SJSA1 (cell line): ENCODE measurements around the gene SETSIP. TPM values are rescaled to one million over a fixed set of nuclear protein-coding genes. Genes with fewer than 3 reads are reported as not detected.
A peak's percentile ranks its signal among the peaks of the same experiment; 100 is the strongest.
"Not testable (repeated sequence)": the region's sequence is repeated elsewhere in the genome, so short reads cannot be mapped to it uniquely, and the experiment has no call there.

Source experiments
- DNase-seq, 2 experiments: peaks; one replicate each; pipeline ENCODE4 v3.0.0-alpha.2; 2015 to 2020; ENCODE audit warnings: low spot score in 2 of 2, low read depth in 1 of 2
- H3K27ac ChIP-seq: fragments of 250-450 bp; sonication (Bioruptor Pico); 2 replicates; pipeline ENCODE4 v1.5.1; 2020; ENCODE audit warnings: mild to moderate bottlenecking, moderate library complexity
- H3K27me3 ChIP-seq: fragments of 250-450 bp; sonication (Bioruptor Pico); replicated peaks from 2 replicates; pipeline ENCODE4 v1.5.1; 2020; ENCODE audit warnings: mild to moderate bottlenecking, moderate library complexity
- H3K36me3 ChIP-seq: fragments of 250-450 bp; sonication (Bioruptor Pico); 2 replicates; pipeline ENCODE4 v1.5.1; 2020; ENCODE audit warnings: mild to moderate bottlenecking
- H3K4me1 ChIP-seq: fragments of 250-450 bp; sonication (Bioruptor Pico); replicated peaks from 2 replicates; pipeline ENCODE4 v1.6.1; 2021; ENCODE audit warnings: mild to moderate bottlenecking
- H3K4me3 ChIP-seq: fragments of 250-450 bp; sonication (Bioruptor Pico); 2 replicates; pipeline ENCODE4 v1.5.1; 2020; ENCODE audit warnings: mild to moderate bottlenecking
- H3K9me3 ChIP-seq: fragments of 250-450 bp; sonication (Bioruptor Pico); replicated peaks from 2 replicates; pipeline ENCODE4 v1.5.1; 2020; ENCODE audit warnings: mild to moderate bottlenecking
- total RNA-seq: library from RNA; depleted of rRNA; stranded (reverse); fragments of >200 nt; shearing (Covaris generic); gene quantifications from 2 replicates; pipeline ENCODE4 v1.2.3, GENCODE V29; 2014; rRNA removed

Gene SETSIP
- total RNA-seq, 1 experiment from 2014 or later, result not detected

- H3K4me1 ChIP-seq, result no peaks in the 10 kb centered on the region
- no peak overlapping the region for H3K4me3 ChIP-seq
- DNase-seq, result no peak
- no peak overlapping the region for H3K27ac ChIP-seq
- no peaks in the 10 kb centered on the region for H3K27me3 ChIP-seq
- H3K9me3 ChIP-seq, result no peaks in the 10 kb centered on the region
- no peaks in the 10 kb centered on the region for H3K36me3 ChIP-seq
These were observed 36.4 kb downstream of the SETSIP start for GRCh38 chr1:92038695-92039346.

DNA sequence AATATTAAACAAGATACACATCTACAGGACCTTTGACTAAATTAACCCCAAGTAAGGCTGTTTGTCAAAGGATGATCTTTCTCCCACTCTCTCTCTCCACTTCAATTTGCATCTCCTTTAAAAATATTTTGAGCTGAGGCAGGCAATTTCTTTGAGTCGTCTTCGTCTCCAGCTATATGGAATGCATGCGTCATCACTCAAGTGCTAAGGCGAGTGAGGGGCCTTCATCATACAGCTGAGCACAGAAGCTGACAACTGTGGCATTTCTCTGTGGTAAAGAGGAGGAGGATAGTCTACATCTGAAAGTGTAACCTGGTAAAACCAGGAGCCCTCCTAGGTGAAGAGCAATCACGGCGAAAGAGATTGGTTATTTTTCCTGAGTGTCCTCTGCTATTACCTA is 37.8 kb downstream of the SETSIP start:
- H3K9me3 ChIP-seq, result no peaks in the 10 kb centered on the region
- H3K27me3 ChIP-seq, result no peaks in the 10 kb centered on the region
- H3K4me1 ChIP-seq, result no peaks in the 10 kb centered on the region
- DNase-seq, result no peak
- H3K27ac ChIP-seq, result no peak overlapping the region
- H3K4me3 ChIP-seq, result no peak overlapping the region
- no peaks in the 10 kb centered on the region for H3K36me3 ChIP-seq

DNA sequence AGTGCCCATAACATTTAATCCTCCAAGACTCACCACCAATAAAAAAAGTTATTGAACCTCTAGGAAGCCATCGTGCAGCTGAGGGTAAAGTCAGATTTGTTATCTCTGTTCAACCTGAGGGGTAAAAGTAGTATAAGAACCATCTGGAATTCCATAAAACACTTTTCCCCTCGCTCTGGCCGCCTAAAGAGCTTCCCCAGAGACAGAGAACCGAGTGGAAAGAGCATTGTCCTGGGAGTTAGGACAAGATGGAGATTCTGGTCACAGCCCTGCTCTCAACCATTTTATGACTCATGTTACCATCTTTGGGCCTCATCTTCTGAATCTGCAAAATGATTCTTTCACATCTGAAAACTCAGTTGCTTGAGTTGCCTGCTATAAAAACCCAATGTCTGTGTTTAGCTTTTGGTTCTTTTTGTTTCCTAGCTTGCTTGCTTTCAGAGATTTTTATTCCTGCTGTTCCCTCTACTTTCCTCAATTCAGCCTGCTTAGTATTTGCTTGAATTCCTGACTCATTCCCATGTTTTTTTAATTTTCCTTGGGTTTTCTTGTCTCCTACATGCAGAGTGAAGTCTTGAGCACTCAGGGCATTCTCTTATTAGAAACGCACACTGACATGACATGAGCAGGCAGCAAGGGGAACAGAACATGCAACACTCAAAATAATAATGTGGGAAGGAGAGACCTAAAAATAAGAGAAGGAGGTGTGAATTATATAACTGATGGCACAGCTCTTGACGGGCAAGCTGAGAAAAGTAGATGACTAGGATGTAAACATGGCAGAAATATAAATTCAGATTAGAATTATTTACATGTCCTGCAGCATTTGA is 43.7 kb downstream of the SETSIP start:
- DNase-seq, result no peak
- Histone ChIP-seq H3K9me3 (0 out of 2 replicates have a peak, but pooled peaks cover 2% of the 10 kb centered on the region), H3K36me3 (no peaks in the 10 kb centered on the region), H3K27me3 (peaks cover 17% of the 10 kb centered on the region), H3K4me1 (peaks cover 18% of the 10 kb centered on the region), H3K27ac (no peak overlapping the region), H3K4me3 (no peak overlapping the region)

- H3K27ac ChIP-seq, result no peak overlapping the region
- peak in 1 of 2 experiments; percentile 5 for DNase-seq
- H3K4me3 ChIP-seq, result no peak overlapping the region
- H3K27me3 ChIP-seq, result peaks cover 17% of the 10 kb centered on the region
- H3K4me1 ChIP-seq, result peaks cover 18% of the 10 kb centered on the region
- 0 out of 2 replicates have a peak, but pooled peaks cover 2% of the 10 kb centered on the region for H3K9me3 ChIP-seq
- H3K36me3 ChIP-seq, result no peaks in the 10 kb centered on the region
These were observed 44.5 kb downstream of the SETSIP start for GRCh38 chr1:92030656-92031107.

GRCh38 chr1:92029241-92029922 is 45.8 kb downstream of the SETSIP start:
- no peak overlapping the region for H3K27ac ChIP-seq
- H3K27me3 ChIP-seq, result peaks cover 17% of the 10 kb centered on the region
- peak overlapping the region; percentile 36 for H3K4me3 ChIP-seq
- H3K36me3 ChIP-seq, result no peaks in the 10 kb centered on the region
- H3K4me1 ChIP-seq, result peaks cover 18% of the 10 kb centered on the region
- 0 out of 2 replicates have a peak, but pooled peaks cover 2% of the 10 kb centered on the region for H3K9me3 ChIP-seq
- no peak for DNase-seq

GRCh38 chr1:92026806-92027205 is 48.4 kb downstream of the SETSIP start:
- Histone ChIP-seq H3K4me1 (peaks cover 18% of the 10 kb centered on the region), H3K27ac (no peak overlapping the region), H3K36me3 (no peaks in the 10 kb centered on the region), H3K4me3 (no peak overlapping the region), H3K27me3 (peaks cover 17% of the 10 kb centered on the region), H3K9me3 (0 out of 2 replicates have a peak, but pooled peaks cover 2% of the 10 kb centered on the region)
- no peak for DNase-seq

- not testable (repeated sequence) for DNase-seq, H3K9me3 ChIP-seq, H3K27ac ChIP-seq, H3K36me3 ChIP-seq, H3K4me3 ChIP-seq
- Histone ChIP-seq H3K4me1 (peaks cover 18% of the 10 kb centered on the region), H3K27me3 (peaks cover 12% of the 10 kb centered on the region)
These were observed 49.2 kb downstream of the SETSIP start for GRCh38 chr1:92026042-92026441.

Other genes starting within 250 kb of the SETSIP start
- gene TGFBR3, start 189.3 kb downstream of the SETSIP start, total RNA-seq, result 8.8 and 15.2 TPM in 2 replicates
- gene BRDT, start 126.0 kb downstream of the SETSIP start, total RNA-seq, result not detected in 2 replicates
- gene EPHX4, start 45.4 kb downstream of the SETSIP start, total RNA-seq, result not detected in 2 replicates
- 1.1 and 5.1 TPM in 2 replicates for gene BTBD8, start 4.9 kb upstream of the SETSIP start, total RNA-seq
- gene C1orf146, start 142.5 kb upstream of the SETSIP start, total RNA-seq, result not detected in 2 replicates
- 7.5 and 20.1 TPM in 2 replicates for gene GLMN, start 223.6 kb upstream of the SETSIP start, total RNA-seq
- 19.1 and 21.9 TPM in 2 replicates for gene RPAP2, start 223.6 kb upstream of the SETSIP start, total RNA-seq